Suprapubic skin (tissue), 3 donors: Measurements from ENCODE around the gene NFYA.

ENCODE experiments used
- EP300 ChIP-seq: sonication (generic); formaldehyde crosslinking; IDR thresholded peaks from one replicate; pipeline ENCODE4 v1.6.1; 2017; ENCODE audit warnings: antibody characterized with exemption
- TF ChIP-seq, protein P1 (sequence below), 2 donors: fragments of 200-600 bp in 1 of 2; fragments of 450-650 bp in 1 of 2; sonication (generic) in 1 of 2; IDR thresholded peaks; one replicate each; pipeline ENCODE4 v1.5.1; 2016 to 2019; ENCODE audit warnings: antibody characterized with exemption in 2 of 2, mild to moderate bottlenecking in 1 of 2, moderate library complexity in 1 of 2

- TF ChIP-seq, protein P1, sequence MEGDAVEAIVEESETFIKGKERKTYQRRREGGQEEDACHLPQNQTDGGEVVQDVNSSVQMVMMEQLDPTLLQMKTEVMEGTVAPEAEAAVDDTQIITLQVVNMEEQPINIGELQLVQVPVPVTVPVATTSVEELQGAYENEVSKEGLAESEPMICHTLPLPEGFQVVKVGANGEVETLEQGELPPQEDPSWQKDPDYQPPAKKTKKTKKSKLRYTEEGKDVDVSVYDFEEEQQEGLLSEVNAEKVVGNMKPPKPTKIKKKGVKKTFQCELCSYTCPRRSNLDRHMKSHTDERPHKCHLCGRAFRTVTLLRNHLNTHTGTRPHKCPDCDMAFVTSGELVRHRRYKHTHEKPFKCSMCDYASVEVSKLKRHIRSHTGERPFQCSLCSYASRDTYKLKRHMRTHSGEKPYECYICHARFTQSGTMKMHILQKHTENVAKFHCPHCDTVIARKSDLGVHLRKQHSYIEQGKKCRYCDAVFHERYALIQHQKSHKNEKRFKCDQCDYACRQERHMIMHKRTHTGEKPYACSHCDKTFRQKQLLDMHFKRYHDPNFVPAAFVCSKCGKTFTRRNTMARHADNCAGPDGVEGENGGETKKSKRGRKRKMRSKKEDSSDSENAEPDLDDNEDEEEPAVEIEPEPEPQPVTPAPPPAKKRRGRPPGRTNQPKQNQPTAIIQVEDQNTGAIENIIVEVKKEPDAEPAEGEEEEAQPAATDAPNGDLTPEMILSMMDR (IDR thresholded peaks at IDR 0.05) = no peak
- TF ChIP-seq EP300 = no peak
Observed at GRCh38 chr6:41080621-41081020, 7.8 kb downstream of the NFYA start.
